Renal cortex interstitium (tissue), 11 donors: ENCODE data around the gene UBAP1L. TPM values are rescaled to one million over a fixed set of nuclear protein-coding genes. Genes with fewer than 3 reads are reported as not detected.
"Not testable (repeated sequence)": the region's sequence is repeated elsewhere in the genome, so short reads cannot be mapped to it uniquely, and the experiment has no call there.

Source experiments
- DNase-seq, 11 donors: peaks; one replicate each; pipeline ENCODE4 v3.0.0-alpha.2; 2013; ENCODE audit warnings: low read depth in 9 of 11, low spot score in 4 of 11; ENCODE audit errors: extremely low read depth in 1 of 11
- polyA plus RNA-seq, 3 donors: library from polyadenylated mRNA; unstranded; fragments of 120-200 nt; gene quantifications; one replicate each; pipeline ENCODE4 v1.2.1, GENCODE V29; 2013; ENCODE audit not compliant: insufficient read length in 3 of 3

UBAP1L gene
- polyA plus RNA-seq, 3 donors, result 3.9 to 9.1 (median 4.3) TPM

- DNase-seq, result no peak
These were observed 26.9 kb downstream of the UBAP1L start for GRCh38 chr15:65087873-65088642.

- DNase-seq, result no peak
These were observed 27.6 kb downstream of the UBAP1L start for GRCh38 chr15:65087411-65087810.

GRCh38 chr15:65086680-65087111, 28.3 kb downstream of the UBAP1L start:
- DNase-seq, result no peak

GRCh38 chr15:65085990-65086679, 28.9 kb downstream of the UBAP1L start:
- no peak for DNase-seq

GRCh38 chr15:65085207-65085753, 29.7 kb downstream of the UBAP1L start:
- no peak for DNase-seq

- DNase-seq, result no peak
These were observed 30.3 kb downstream of the UBAP1L start for GRCh38 chr15:65084500-65085206.

GRCh38 chr15:65083262-65083701, 31.7 kb downstream of the UBAP1L start:
- DNase-seq, result peak in 6 of 11 donors; percentile 45 to 70 (median 66)

- DNase-seq, result peak in 2 of 11 donors; percentile 53 to 54
These were observed 32.6 kb downstream of the UBAP1L start for GRCh38 chr15:65082303-65082953.

- DNase-seq, result no peak
These were observed 33.2 kb downstream of the UBAP1L start for GRCh38 chr15:65081758-65082157.

GRCh38 chr15:65081270-65081669, 33.7 kb downstream of the UBAP1L start:
- no peak for DNase-seq

- DNase-seq, result no peak
These were observed 35.4 kb downstream of the UBAP1L start for GRCh38 chr15:65079580-65079979.

GRCh38 chr15:65077981-65078352, 37.0 kb downstream of the UBAP1L start:
- peak in 5 of 11 donors; percentile 46 to 60 (median 51) for DNase-seq

- no peak for DNase-seq
These were observed 37.6 kb downstream of the UBAP1L start for GRCh38 chr15:65077291-65077980.

- no peak for DNase-seq
These were observed 38.3 kb downstream of the UBAP1L start, which contains the start of gene KBTBD13 for GRCh38 chr15:65076486-65077290. KBTBD13 (plus strand) TSS chr15:65076746; CDS start chr15:65076816, 70 bp downstream.

- not testable (repeated sequence) for DNase-seq
These were observed 39.2 kb downstream of the UBAP1L start for GRCh38 chr15:65075607-65076395.

- not testable (repeated sequence) for DNase-seq
These were observed 40.1 kb downstream of the UBAP1L start for GRCh38 chr15:65074946-65075345.

- DNase-seq, result no peak
These were observed 42.4 kb downstream of the UBAP1L start for GRCh38 chr15:65072617-65073016.
